Activated T-helper 2 cell treated with anti-CD3 and anti-CD28 coated beads, Interferon-gamma antibody, Interleukin-2, Interleukin-4, amounts not matched to agents 10 μg/mL and 5 μg/mL and 100 μg/mL, durations not matched to agents 14 hours and 24 hours and 36 hours (primary cell): ENCODE results near the gene TACR2. TPM values are rescaled to one million over a fixed set of nuclear protein-coding genes. Genes with fewer than 3 reads are reported as not detected.

ENCODE experiments used
- DNase-seq: peaks from one replicate; pipeline ENCODE4 v3.0.0; 2021; ENCODE audit warnings: low spot score
- H3K27ac Mint-ChIP-seq: one replicate; pipeline ENCODE4 v1.8.0; 2021; ENCODE audit warnings: mixed read lengths
- H3K27me3 Mint-ChIP-seq: one replicate; pipeline ENCODE4 v1.8.0; 2021; ENCODE audit warnings: low read depth, mixed read lengths
- H3K36me3 Mint-ChIP-seq: one replicate; pipeline ENCODE4 v1.8.0; 2021; ENCODE audit warnings: low read depth, mixed read lengths
- H3K4me1 Mint-ChIP-seq: one replicate; pipeline ENCODE4 v1.8.0; 2021; ENCODE audit warnings: low read depth, mixed read lengths
- H3K4me3 Mint-ChIP-seq: one replicate; pipeline ENCODE4 v1.8.0; 2021; ENCODE audit warnings: low read depth, mild to moderate bottlenecking, moderate library complexity, mixed read lengths
- H3K9me3 Mint-ChIP-seq: one replicate; pipeline ENCODE4 v1.8.0; 2021; ENCODE audit warnings: mixed read lengths
- intact Hi-C: fragments of 100-400 bp; cut with micrococcal nuclease; formaldehyde crosslinking; loops from one replicate; pipeline ENCODE4 v1.15.1; 2023
- total RNA-seq: library from RNA; stranded (reverse); gene quantifications from 2 replicates; pipeline ENCODE4 v1.2.3, GENCODE V29; 2022

Gene TACR2
- total RNA-seq, 1 donor from 2014 or later, result not detected

DNA sequence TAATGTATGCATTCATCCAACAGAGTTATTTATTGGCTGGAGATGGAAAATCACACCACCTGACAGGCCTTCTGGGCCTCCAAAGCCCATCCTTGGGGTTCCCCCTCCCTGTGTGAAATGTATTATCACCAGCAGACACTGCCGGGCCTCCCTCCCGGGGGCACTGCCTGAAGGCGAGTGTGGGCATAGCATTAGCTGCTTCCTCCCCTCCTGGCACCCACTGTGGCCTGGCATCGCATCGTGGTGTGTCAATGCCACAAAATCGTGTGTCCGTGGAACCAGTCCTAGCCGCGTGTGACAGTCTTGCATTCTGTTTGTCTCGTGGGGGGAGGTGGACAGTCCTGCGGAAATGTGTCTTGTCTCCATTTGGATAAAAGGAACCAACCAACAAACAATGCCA is 15.3 kb downstream of the TACR2 start:
- Mint-ChIP-seq H3K27ac (no peak overlapping the region), H3K9me3 (no peaks in the 10 kb centered on the region), H3K36me3 (peaks cover 61% of the 10 kb centered on the region), H3K4me3 (no peak overlapping the region), H3K4me1 (no peaks in the 10 kb centered on the region), H3K27me3 (no peaks in the 10 kb centered on the region)
- DNase-seq, result no peak
- intact Hi-C loops, result no loop called here

DNA sequence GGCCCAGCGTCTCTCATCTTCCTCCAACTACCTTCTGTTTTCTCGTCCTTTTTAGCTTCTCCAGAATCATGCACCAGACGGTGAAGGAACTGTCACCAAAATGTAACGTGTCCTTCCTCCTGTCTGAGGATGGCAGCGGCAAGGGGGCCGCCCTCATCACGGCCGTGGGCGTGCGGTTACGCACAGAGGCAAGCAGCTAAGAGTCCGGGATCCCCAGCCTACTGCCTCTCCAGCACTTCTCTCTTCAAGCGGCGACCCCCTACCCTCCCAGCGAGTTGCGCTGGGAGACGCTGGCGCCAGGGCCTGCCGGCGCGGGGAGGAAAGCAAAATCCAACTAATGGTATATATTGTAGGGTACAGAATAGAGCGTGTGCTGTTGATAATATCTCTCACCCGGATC is 15.8 kb downstream of the TACR2 start:
- Mint-ChIP-seq H3K27ac (no peak overlapping the region), H3K4me3 (no peak overlapping the region), H3K27me3 (no peaks in the 10 kb centered on the region), H3K9me3 (no peaks in the 10 kb centered on the region), H3K36me3 (peaks cover 63% of the 10 kb centered on the region), H3K4me1 (no peaks in the 10 kb centered on the region)
- intact Hi-C loops, result no loop called here
- DNase-seq, result no peak

DNA sequence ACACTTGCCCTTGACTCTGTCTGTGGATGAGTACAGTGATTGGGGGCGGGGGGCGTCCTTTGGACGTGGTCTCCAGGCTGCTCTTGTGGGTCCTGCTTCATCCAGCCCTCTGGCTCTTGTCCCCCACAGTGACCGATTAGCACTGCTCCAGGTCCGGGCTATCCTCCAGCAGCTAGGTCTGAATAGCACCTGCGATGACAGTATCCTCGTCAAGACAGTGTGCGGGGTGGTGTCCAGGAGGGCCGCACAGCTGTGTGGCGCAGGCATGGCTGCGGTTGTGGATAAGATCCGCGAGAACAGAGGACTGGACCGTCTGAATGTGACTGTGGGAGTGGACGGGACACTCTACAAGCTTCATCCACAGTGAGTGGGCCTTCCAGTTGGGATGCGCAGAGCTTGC is 18.3 kb downstream of the TACR2 start:
- intact Hi-C loops, result no loop called here
- Mint-ChIP-seq H3K27me3 (no peaks in the 10 kb centered on the region), H3K36me3 (peaks cover 77% of the 10 kb centered on the region), H3K4me3 (no peak overlapping the region), H3K4me1 (no peaks in the 10 kb centered on the region), H3K27ac (no peak overlapping the region), H3K9me3 (no peaks in the 10 kb centered on the region)
- no peak for DNase-seq

DNA sequence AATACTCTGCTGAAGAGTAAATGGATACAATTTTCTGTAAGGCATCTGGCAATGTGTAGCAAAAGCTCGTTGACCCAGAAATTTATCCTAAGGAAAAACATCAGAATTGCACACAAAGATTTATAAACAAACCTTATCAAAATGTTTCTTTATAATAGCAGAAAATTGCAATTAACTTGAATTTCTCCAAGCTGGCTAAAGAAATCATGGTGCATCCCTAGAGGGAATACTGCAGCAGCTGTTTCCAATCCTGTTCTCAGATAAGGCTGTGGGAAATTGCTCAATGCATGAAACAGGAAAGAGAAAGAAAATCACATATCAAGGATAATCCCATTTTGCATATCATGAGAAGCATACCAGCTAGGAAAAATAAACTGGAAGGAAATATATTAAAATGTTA is 18.7 kb downstream of the TACR2 start:
- H3K4me1 Mint-ChIP-seq, result no peaks in the 10 kb centered on the region
- H3K27ac Mint-ChIP-seq, result no peak overlapping the region
- no peak for DNase-seq
- no peaks in the 10 kb centered on the region for H3K9me3 Mint-ChIP-seq
- intact Hi-C loops, result no loop called here
- H3K4me3 Mint-ChIP-seq, result no peak overlapping the region
- peaks cover 76% of the 10 kb centered on the region for H3K36me3 Mint-ChIP-seq
- no peaks in the 10 kb centered on the region for H3K27me3 Mint-ChIP-seq

DNA sequence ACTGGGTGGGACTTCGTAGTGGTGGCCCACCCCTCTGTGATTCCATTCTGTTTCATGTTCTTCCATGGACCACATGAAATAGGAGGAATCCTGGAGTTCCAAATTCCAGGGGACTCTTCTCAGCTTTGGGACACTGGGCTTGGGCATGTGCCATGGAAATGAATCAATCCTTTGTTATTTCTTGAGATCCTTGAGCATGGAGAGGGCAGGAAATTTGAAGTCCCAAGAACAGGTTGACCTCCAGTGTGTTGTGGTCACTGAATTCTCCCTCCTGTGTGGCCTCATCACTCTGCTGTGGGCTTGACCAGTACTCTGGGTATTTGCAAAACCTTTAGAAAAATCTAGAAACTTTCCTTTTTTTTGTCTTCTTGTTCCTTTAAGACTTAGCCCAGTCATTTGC is 22.7 kb downstream of the TACR2 start:
- H3K27ac Mint-ChIP-seq, result no peak overlapping the region
- H3K36me3 Mint-ChIP-seq, result peaks cover 70% of the 10 kb centered on the region
- H3K4me1 Mint-ChIP-seq, result peaks cover 13% of the 10 kb centered on the region
- DNase-seq, result no peak
- no peaks in the 10 kb centered on the region for H3K9me3 Mint-ChIP-seq
- no peak overlapping the region for H3K4me3 Mint-ChIP-seq
- intact Hi-C loops, result loop anchor here (5.0 kb wide), 2 partner anchors 77 to 407 kb away; partner anchors contain the start of gene KIFBP
- no peaks in the 10 kb centered on the region for H3K27me3 Mint-ChIP-seq

DNA sequence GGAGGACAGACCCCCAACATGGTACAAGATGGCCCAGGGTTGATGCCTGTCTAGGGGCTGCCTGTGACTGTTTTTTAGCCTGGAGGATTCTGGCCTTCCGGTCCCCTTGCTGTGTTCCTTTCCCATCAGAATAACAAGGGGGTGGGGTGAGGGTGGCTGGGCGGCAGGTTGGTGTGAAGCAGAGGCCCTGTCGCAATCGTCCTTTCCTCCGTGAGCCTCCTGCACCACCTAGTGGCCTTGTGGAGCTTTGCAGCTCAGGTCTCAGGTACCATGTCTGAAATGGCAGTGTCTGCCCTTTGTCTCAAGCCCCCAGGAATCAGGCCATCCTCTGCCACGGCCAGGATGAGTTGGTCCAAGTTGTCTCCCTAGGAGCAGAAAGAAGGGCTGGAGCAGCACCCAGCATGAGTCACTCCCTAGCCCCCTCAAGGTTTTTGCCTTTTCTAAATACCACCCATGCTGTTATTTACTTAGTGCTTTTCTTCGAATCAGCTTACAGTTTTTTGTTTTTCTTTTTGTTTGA is 24.2 kb downstream of the TACR2 start:
- intact Hi-C loops, result loop anchor here (1.0 to 5.0 kb wide), 5 partner anchors 66 to 405 kb away; partner anchors contain the start of gene KIFBP

DNA sequence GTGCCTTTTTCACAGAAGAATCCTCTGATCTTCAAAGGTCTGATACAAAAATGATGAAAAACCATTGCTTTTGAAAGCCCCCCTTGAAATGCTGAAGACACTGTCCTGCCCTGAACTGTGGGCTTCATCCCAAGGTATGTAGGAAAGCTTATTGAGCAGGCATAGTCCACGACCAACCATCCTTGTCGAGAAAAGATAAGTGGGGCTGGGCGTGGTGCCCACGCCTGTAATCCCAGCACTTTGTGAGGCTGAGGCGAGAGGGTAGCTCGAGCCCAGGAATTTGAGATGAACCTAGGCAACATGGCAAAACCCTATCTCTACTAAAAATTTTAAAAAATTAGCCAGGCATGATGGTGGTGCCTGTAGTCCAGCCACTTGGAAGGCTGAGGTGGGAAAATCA is 25.6 kb downstream of the TACR2 start:
- H3K4me3 Mint-ChIP-seq, result no peak overlapping the region
- peaks cover 13% of the 10 kb centered on the region for H3K4me1 Mint-ChIP-seq
- DNase-seq, result no peak
- H3K36me3 Mint-ChIP-seq, result peaks cover 75% of the 10 kb centered on the region
- H3K27ac Mint-ChIP-seq, result no peak overlapping the region
- intact Hi-C loops, result loop anchor here (5.0 kb wide), 2 partner anchors 74 to 404 kb away; partner anchors contain the start of gene KIFBP
- H3K27me3 Mint-ChIP-seq, result no peaks in the 10 kb centered on the region
- H3K9me3 Mint-ChIP-seq, result no peaks in the 10 kb centered on the region

More for the DNA sequence above, 24.2 kb downstream of the TACR2 start:
- H3K9me3 Mint-ChIP-seq, result no peaks in the 10 kb centered on the region
- peaks cover 76% of the 10 kb centered on the region for H3K36me3 Mint-ChIP-seq
- H3K27ac Mint-ChIP-seq, result no peak overlapping the region
- no peak overlapping the region for H3K4me3 Mint-ChIP-seq
- no peaks in the 10 kb centered on the region for H3K27me3 Mint-ChIP-seq
- peak; percentile 74 for DNase-seq
- peaks cover 13% of the 10 kb centered on the region for H3K4me1 Mint-ChIP-seq

DNA sequence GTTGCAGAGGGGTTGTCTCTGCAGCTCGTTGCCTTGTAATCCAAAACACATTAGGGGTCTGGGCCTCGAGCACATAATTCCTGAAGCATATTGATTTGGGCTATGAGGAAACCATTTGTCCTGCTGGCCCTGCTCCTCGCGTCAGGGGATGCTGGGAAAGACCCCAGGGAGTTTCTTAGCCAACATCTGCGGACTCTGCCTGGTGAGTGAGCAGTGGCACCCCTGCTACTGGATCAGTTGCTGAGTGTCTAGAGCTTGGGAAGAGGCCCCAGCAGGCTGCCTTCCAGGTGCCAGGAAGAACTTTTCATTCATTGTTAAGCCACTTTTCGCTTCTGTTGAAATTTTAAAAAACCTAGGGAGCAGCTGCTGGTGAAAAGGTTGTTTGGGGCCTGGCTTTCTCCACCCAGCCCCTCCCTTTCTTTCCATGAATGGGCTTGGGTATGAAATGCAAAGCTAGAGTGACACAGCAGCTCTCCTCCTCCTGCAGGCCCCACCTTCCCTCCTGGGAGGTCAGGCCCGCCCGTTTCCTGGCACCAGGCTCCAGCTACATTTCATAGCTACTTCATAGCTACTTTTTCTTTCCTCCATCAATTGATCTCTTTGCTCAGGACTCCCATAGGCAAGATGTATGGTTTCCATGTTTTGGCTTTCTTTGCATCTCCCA is 26.8 kb downstream of the TACR2 start:
- DNase-seq, result no peak
- peak overlapping the region; percentile 46 for H3K27ac Mint-ChIP-seq
- H3K9me3 Mint-ChIP-seq, result no peaks in the 10 kb centered on the region
- peaks cover 75% of the 10 kb centered on the region for H3K36me3 Mint-ChIP-seq
- H3K4me1 Mint-ChIP-seq, result peaks cover 13% of the 10 kb centered on the region
- no peak overlapping the region for H3K4me3 Mint-ChIP-seq
- no peaks in the 10 kb centered on the region for H3K27me3 Mint-ChIP-seq
- intact Hi-C loops, result loop anchor here (5.0 kb wide), 2 partner anchors 73 to 403 kb away; partner anchors contain the start of gene KIFBP

DNA sequence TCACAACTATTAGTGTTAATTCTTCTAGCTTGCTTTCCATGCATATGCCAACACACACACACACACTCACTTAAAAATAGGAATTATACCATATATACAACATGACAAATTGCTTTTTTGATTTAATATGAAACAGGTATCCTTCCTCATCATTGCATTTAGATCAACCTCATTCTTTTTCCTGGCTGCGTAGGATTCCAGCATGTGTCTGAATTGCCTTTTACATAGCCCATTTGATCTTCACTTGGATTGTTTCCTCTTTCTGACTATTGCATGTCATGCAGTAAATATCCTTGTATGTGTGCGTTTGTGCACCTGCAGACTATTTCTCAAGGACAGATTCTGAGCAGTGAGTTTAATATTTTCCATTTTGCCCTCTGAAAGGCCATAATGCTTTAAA is 28.2 kb downstream of the TACR2 start:
- DNase-seq, result no peak
- no peaks in the 10 kb centered on the region for H3K27me3 Mint-ChIP-seq
- intact Hi-C loops, result no loop called here
- H3K27ac Mint-ChIP-seq, result no peak overlapping the region
- no peaks in the 10 kb centered on the region for H3K9me3 Mint-ChIP-seq
- peaks cover 76% of the 10 kb centered on the region for H3K36me3 Mint-ChIP-seq
- H3K4me1 Mint-ChIP-seq, result peaks cover 13% of the 10 kb centered on the region
- no peak overlapping the region for H3K4me3 Mint-ChIP-seq

DNA sequence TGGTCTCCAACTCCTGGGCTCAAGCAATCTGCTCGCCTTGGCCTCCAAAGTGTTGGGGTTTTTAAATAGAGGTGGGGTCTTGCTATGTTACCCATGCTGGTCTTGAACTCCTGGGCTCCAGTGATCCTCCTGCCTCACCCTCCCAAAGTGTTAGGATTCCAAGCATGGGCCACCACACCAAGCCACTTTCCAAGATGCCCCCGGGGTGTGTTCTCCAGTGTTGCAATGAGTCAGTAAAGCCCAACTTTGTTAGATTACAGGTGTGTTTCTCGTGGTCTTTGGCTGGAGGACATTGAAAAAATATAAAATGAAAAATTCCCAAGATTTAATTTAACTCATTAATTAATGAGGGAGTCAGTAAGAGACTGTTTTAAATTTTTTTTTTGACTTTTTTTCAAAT is 29.2 kb downstream of the TACR2 start:
- DNase-seq, result no peak
- H3K4me1 Mint-ChIP-seq, result peaks cover 11% of the 10 kb centered on the region
- intact Hi-C loops, result no loop called here
- no peak overlapping the region for H3K4me3 Mint-ChIP-seq
- no peaks in the 10 kb centered on the region for H3K27me3 Mint-ChIP-seq
- peaks cover 81% of the 10 kb centered on the region for H3K36me3 Mint-ChIP-seq
- H3K27ac Mint-ChIP-seq, result no peak overlapping the region
- H3K9me3 Mint-ChIP-seq, result no peaks in the 10 kb centered on the region

DNA sequence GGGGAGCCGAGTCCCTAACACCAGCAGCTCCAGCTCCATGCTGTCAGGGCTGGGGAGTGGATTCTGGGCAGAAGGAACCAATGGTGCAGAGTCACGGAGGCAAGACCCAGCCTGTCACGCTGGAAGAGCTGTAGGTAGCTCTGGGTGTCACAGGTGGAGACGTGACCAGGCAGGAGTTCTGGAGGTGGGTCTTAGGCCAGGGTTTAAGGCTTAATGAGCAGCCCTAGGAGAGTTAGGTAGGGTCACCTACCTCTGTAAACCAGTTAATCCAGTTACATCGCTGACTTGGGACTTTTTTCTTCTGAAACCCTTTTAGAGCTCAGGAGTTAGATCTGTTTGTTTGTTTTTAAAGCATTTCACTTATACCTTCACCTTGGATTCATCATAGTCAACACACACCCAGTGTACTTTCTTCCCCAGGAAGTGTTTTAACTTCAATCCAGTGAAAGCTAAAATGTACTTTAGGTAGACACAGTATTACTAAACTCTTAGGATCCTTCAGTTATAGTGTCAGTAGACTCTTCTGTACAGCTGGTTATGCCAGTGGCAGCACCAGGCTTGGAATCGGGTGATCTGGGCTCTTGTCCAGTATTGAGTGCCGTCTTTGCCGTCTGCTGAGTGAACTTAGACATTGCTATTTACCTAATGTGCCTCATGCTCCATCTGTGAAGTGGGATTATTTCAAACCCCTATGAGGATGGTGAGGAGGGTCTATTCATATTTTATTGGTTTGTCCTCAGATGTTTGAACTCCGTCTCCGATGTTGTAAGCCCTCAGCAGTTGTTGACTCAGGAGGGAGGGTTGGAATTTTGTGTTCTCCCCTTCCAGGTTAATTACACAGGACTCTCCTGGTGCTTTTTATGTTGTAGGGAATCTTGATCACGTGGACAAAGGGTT is 31.0 kb downstream of the TACR2 start:
- peaks cover 7% of the 10 kb centered on the region for H3K4me1 Mint-ChIP-seq
- DNase-seq, result no peak
- peaks cover 83% of the 10 kb centered on the region for H3K36me3 Mint-ChIP-seq
- no peak overlapping the region for H3K4me3 Mint-ChIP-seq
- no peaks in the 10 kb centered on the region for H3K9me3 Mint-ChIP-seq
- H3K27me3 Mint-ChIP-seq, result no peaks in the 10 kb centered on the region
- intact Hi-C loops, result no loop called here
- no peak overlapping the region for H3K27ac Mint-ChIP-seq

DNA sequence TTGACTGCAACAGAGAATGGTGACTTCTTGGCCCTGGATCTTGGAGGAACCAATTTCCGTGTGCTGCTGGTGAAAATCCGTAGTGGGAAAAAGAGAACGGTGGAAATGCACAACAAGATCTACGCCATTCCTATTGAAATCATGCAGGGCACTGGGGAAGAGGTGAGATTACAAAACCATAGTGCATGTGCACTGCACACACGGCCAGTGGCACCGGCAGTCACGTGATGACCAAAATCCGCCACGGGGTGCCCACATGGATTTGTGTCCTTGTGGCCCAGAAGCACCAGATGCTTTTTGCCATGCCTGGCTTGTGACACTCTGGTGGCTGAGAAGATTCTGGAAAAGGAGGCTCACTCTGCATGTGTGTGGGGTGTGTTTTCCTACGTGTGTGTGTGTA is 32.4 kb downstream of the TACR2 start:
- no peak overlapping the region for H3K27ac Mint-ChIP-seq
- no peaks in the 10 kb centered on the region for H3K27me3 Mint-ChIP-seq
- H3K36me3 Mint-ChIP-seq, result peaks cover 82% of the 10 kb centered on the region
- peaks cover 2% of the 10 kb centered on the region for H3K4me1 Mint-ChIP-seq
- no peak overlapping the region for H3K4me3 Mint-ChIP-seq
- DNase-seq, result no peak
- intact Hi-C loops, result no loop called here
- H3K9me3 Mint-ChIP-seq, result no peaks in the 10 kb centered on the region

DNA sequence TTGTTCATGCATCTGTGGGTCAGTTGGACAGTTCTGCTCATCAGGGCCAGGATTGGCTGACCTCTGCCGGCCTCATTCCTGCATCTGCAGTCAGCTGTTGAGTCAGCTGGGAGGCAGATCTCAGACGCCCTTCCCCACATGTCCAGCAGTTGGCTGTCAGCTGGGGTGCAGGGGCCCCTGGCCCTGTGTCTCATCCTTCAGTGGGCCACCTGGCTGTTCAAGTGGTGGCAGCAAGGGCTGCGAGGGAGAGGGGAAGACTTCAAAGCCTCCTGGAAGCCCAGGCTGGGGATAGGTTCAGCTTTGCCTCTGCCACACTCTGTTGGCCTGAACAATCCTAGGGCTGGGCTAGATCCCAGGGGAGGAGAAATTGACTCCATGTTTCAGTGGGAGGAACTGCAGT is 33.2 kb downstream of the TACR2 start:
- Mint-ChIP-seq H3K36me3 (peaks cover 82% of the 10 kb centered on the region), H3K27ac (no peak overlapping the region), H3K27me3 (no peaks in the 10 kb centered on the region), H3K9me3 (no peaks in the 10 kb centered on the region), H3K4me3 (no peak overlapping the region), H3K4me1 (no peaks in the 10 kb centered on the region)
- no peak for DNase-seq
- intact Hi-C loops, result no loop called here
